Stimulated activated naive CD8-positive, alpha-beta T cell treated with anti-CD3 and anti-CD28 coated beads, Interleukin-15, amount 100 ng/mL, for 72 hours (primary cell): Measurements from ENCODE around the gene CFAP161.
A peak's percentile ranks its signal among the peaks of the same experiment; 100 is the strongest.

ENCODE experiments used
- ATAC-seq: fragments of 150-1000 bp; cut with Tn5 transposase; 2 replicates; pipeline ENCODE4 v1.10.0; 2021; ENCODE audit warnings: mild to moderate bottlenecking, moderate library complexity
- DNase-seq, 2 donors: peaks; one replicate each; pipeline ENCODE4 v3.0.0; 2021 to 2022
- H3K27ac Mint-ChIP-seq, 2 donors: one replicate each; pipeline ENCODE4 v1.8.0; 2022; ENCODE audit warnings: mild to moderate bottlenecking in 2 of 2, mixed read lengths in 2 of 2, moderate library complexity in 2 of 2
- H3K27me3 Mint-ChIP-seq: one replicate; pipeline ENCODE4 v1.8.0; 2022; ENCODE audit warnings: mixed read lengths
- H3K4me1 Mint-ChIP-seq: one replicate; pipeline ENCODE4 v1.8.0; 2022; ENCODE audit warnings: mild to moderate bottlenecking, mixed read lengths
- H3K4me3 Mint-ChIP-seq, 2 donors: one replicate each; pipeline ENCODE4 v1.8.0; 2022; ENCODE audit warnings: mild to moderate bottlenecking in 2 of 2, mixed read lengths in 2 of 2, moderate library complexity in 1 of 2
- H3K9me3 Mint-ChIP-seq, 2 donors: one replicate each; pipeline ENCODE4 v1.8.0; 2022; ENCODE audit warnings: mixed read lengths in 2 of 2

Gene CFAP161

DNA sequence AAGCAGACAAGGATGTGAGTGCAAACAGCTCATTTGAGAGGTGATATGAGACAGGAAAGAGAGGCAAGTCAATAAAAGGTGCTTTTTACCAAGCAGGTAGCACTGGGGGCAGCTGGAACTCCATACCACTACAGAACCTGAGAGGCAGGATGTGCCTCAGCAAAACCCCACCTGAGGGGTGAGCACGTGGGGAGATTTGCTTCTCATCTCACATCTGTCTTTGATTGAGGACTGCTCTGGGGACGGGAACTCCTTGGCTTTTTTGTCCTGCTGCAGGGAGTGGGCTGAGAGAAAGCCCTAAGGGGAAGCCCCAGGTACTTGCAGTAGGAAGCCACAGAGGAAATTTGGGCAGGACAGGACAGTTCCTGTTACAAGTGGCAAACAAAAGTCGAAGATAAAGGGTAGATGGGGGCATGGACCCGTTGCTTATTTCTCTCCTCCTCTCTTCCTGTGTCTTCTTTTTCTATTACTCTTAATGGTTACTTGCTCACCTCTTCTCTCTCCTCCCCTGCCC lies 27.1 kb downstream of the CFAP161 start:
- DNase-seq (peak in 1 of 2 donors; percentile 25), ATAC-seq (peak; percentile 78)
- peaks cover 29% of the 10 kb centered on the region for H3K4me1 Mint-ChIP-seq
- H3K27me3 Mint-ChIP-seq: peaks cover 5% of the 10 kb centered on the region
- H3K4me3 Mint-ChIP-seq: peak overlapping the region; percentile 12 to 30
- H3K27ac Mint-ChIP-seq: peak overlapping the region; percentile 17 to 82
- H3K9me3 Mint-ChIP-seq: no peaks in the 10 kb centered on the region

DNA sequence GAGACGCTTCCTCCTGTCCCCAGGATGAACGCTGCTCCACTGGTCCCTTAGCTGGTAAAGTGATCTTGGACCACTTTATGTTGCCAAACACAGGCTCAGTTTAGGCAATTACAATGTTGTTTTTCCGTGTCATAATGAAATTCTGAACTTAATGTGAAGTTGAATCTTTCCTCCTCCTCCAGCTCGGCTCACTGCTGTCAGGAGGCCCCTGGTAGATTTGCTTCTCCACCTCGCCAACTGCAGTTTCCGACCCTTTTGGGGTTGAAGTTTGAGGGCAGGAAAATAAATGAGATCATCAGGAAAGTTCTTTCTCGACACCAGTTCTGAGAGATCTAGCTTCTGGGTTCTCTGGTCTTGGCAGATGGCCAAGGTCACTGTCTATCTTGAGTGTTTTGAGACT lies 27.8 kb downstream of the CFAP161 start:
- DNase-seq (no peak), ATAC-seq (peak; percentile 51)
- Mint-ChIP-seq H3K27me3 (peaks cover 5% of the 10 kb centered on the region), H3K27ac (peak overlapping the region; percentile 17 to 82), H3K4me1 (peaks cover 29% of the 10 kb centered on the region), H3K9me3 (no peaks in the 10 kb centered on the region), H3K4me3 (peak overlapping the region; percentile 32 to 41)

DNA sequence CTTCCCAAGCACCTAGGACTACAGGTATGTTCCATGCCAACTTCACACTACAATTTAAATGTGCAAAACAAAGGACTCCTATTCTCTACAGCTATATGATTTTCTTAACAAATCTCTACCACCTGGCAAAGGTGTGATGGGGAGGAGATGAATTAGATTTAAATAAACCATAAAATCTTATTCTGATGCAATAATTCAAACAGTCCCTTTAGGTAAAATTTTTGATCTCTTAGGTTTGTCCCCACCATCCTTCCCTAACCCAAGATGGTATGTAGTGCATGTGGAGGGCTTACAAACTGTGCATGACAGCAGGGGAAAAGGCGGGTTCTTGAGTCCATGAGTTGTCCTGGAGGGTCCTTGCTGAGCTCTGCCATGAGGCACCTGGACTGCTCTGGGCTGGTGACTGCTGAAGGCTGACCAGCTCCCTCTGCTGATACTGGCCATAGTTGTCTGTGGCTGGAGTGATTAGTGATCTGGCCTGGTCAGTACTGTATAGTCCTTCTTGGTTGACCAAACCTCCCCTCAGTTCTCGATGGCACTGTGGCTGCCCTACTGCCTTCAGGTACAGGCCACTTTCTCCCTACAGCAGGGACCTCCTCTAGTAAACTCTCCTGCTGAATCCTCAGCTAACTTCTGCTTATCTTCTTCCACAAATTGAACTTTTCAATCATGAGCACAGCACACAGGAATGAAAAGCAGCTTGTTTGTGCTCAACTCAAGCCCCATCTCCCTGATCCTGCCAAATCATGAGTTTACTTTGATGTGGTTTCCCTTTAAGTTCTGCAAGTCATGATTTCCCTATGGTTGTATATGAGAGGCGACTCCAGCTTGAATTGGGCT lies 30.1 kb downstream of the CFAP161 start:
- peaks cover 29% of the 10 kb centered on the region for H3K4me1 Mint-ChIP-seq
- no peak overlapping the region for H3K4me3 Mint-ChIP-seq
- no peaks in the 10 kb centered on the region for H3K9me3 Mint-ChIP-seq
- no peak for DNase-seq
- peak overlapping the region in 1 of 2 donors; percentile 19 for H3K27ac Mint-ChIP-seq
- peaks cover 5% of the 10 kb centered on the region for H3K27me3 Mint-ChIP-seq
- no peak for ATAC-seq

DNA sequence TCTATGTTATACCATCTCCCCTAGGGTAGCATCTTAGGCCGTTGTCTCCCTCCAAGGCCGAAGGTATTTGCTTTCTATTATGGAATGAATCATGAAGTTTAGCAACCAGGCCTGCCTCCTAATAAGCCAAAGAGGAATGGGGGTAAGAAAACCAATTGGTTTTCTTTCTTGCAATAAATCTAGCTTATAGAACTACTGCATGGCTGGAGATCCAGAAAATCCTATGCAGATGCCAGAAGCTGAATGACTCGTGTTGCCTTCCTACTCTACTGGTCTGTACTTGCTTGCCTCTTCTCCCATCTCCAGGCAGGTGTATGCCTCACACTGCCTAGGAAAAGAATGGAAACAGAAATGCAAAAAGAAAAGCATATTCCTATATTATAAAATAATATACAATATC lies 31.5 kb downstream of the CFAP161 start:
- Mint-ChIP-seq H3K4me1 (peaks cover 29% of the 10 kb centered on the region), H3K27me3 (peaks cover 5% of the 10 kb centered on the region), H3K27ac (peak overlapping the region in 1 of 2 donors; percentile 29), H3K9me3 (no peaks in the 10 kb centered on the region), H3K4me3 (no peak overlapping the region)
- no peak for DNase-seq
- no peak for ATAC-seq

DNA sequence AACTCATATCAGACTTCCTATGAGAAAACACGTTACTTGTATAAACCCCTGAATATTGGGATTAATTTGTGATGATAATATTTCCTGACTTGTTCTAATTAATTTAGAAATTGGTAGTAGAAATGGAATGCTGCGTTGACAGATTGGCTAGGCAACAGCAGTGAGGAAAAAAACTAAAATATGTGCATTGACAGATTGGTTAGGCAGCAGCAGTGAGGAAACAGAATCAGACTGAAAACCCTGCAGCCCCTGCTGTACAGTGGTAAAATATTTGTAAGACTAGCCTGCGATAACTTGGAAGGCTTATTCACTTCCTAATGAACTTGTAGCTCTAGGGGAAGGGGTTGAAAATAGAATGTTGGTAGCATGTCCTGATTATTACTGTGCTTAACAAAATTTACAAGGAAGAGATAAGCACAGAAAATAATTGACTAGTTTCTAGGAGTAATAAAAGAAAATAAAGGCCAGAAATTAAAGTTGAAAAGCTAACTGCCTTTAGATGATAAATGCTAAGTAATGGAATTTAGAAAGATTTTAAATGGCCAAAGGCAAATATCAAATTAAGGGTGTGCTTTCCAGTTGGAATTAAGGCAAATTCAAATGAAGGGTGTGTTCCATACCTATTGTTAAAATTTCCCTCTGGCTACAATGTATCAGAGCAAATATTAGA lies 32.7 kb downstream of the CFAP161 start:
- no peaks in the 10 kb centered on the region for H3K9me3 Mint-ChIP-seq
- H3K27ac Mint-ChIP-seq: no peak overlapping the region
- H3K4me3 Mint-ChIP-seq: no peak overlapping the region
- no peak for ATAC-seq
- DNase-seq: no peak
- peaks cover 16% of the 10 kb centered on the region for H3K4me1 Mint-ChIP-seq
- peaks cover 17% of the 10 kb centered on the region for H3K27me3 Mint-ChIP-seq

DNA sequence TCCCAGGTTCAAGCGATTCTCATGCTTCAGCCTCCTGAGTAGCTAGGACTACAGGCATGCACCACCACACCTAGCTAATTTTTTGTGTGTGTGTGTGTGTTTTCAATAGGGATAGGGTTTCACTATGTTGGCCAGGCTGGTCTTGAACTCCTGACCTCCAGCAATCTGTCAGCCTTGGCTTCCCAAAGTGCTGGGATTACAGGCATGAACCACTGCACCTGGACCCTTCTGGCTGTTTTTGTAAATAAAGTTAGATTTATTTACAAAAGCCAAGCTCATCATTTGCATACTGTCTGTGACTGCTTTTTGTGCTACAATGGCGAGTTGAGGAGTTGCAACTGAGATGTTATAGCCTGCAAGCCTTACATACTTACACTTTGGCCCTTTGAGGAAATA lies 34.1 kb downstream of the CFAP161 start:
- H3K4me1 Mint-ChIP-seq: peaks cover 8% of the 10 kb centered on the region
- H3K27ac Mint-ChIP-seq: no peak overlapping the region
- no peaks in the 10 kb centered on the region for H3K9me3 Mint-ChIP-seq
- peaks cover 23% of the 10 kb centered on the region for H3K27me3 Mint-ChIP-seq
- no peak for DNase-seq
- H3K4me3 Mint-ChIP-seq: no peak overlapping the region
- no peak for ATAC-seq

DNA sequence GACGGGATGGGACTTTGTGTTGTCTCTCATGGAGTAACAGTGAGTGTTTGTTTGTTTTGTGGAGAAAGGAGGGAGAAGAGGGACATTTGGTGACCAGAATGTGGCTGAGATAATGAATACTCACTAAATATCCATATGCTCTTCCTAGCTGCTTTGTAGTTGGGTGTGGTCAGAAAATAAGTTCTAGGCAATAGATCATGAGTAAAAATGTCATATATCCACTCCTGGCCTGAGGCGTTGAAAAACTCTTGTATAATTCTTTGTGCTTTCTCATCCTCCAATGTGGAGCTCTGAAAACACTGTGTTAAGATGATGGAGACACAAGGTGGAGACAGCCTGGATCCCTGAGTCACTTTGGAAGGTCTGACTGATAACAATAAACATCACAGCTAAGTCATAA lies 34.6 kb downstream of the CFAP161 start:
- Mint-ChIP-seq H3K27me3 (peaks cover 23% of the 10 kb centered on the region), H3K4me1 (peaks cover 8% of the 10 kb centered on the region), H3K9me3 (no peaks in the 10 kb centered on the region), H3K4me3 (no peak overlapping the region), H3K27ac (no peak overlapping the region)
- no peak for DNase-seq
- no peak for ATAC-seq

DNA sequence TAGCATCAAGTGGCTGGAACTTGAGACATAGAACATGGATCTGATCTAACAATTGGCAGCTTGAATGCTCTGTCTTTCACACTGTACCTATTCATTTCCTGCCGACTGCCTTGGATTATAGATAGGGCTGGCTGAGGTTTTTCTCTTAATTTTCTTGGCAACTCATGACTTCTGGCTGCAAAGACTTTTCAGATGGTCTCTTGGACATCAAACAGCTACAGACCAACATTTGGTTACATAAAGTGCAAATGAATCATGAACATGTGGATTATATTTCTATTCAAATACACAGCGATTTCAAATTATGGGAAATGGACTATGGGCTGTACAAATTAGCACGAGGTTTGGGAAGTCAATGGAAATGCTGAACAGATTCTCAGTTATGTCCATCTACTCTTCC lies 36.4 kb downstream of the CFAP161 start:
- Mint-ChIP-seq H3K27ac (no peak overlapping the region), H3K9me3 (no peaks in the 10 kb centered on the region), H3K27me3 (peaks cover 17% of the 10 kb centered on the region), H3K4me1 (no peaks in the 10 kb centered on the region), H3K4me3 (no peak overlapping the region)
- ATAC-seq (no peak), DNase-seq (no peak)

DNA sequence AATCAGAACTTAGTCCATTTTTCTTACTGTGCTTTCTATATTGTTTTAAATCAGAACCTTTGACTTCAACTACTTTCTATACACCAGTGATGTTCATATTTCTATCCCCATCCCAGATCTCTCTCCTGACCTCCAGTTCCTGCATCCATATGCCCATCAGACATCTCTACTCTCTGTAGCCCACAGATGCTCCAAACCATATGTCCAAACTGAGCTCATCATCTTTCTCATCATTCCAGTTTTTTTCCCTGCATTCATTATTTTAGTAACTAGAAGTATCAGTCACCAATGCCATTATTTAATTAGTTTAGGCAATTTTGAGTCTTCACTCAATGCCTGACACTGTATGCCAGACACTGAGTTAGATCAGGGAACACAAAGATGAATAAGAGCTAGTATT lies 37.2 kb downstream of the CFAP161 start:
- ATAC-seq (no peak), DNase-seq (no peak)
- Mint-ChIP-seq H3K4me3 (no peak overlapping the region), H3K27ac (no peak overlapping the region), H3K27me3 (peaks cover 17% of the 10 kb centered on the region), H3K4me1 (no peaks in the 10 kb centered on the region), H3K9me3 (no peaks in the 10 kb centered on the region)

DNA sequence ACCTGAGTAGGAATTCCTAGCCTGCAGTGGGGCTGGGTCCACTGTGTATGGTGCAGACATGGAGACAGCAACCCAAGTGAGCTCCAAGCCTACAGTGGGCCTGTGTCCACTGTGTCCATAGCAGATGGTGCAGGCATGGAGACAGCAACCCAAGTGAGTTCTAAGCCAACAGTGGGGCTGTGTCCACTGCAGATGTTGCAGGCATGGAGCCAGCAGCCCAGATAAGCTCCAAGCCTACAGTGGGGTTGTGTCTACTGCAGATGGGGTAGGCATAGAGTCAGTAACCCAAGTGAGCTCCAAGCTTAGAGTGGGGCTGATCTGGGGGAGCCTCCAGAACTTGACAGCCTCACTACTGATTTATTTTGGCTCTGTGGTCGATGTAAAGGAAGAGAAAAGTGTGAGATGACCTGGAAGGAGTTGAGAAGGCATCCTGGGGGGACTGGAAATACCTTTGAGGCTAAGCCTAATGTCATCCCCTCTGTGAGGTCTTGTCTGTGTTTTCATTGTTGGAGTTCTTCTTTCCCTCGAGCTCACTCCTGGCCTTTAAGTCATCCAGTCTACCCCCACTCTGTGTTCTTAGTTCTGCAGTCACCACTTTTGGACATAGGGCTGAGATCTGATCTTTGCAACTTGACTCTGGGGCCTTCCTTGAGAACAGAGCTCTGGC lies 40.2 kb downstream of the CFAP161 start:
- Mint-ChIP-seq H3K4me1 (no peaks in the 10 kb centered on the region), H3K27me3 (peaks cover 17% of the 10 kb centered on the region), H3K4me3 (no peak overlapping the region), H3K9me3 (no peaks in the 10 kb centered on the region), H3K27ac (no peak overlapping the region)
- ATAC-seq (no peak), DNase-seq (no peak)

DNA sequence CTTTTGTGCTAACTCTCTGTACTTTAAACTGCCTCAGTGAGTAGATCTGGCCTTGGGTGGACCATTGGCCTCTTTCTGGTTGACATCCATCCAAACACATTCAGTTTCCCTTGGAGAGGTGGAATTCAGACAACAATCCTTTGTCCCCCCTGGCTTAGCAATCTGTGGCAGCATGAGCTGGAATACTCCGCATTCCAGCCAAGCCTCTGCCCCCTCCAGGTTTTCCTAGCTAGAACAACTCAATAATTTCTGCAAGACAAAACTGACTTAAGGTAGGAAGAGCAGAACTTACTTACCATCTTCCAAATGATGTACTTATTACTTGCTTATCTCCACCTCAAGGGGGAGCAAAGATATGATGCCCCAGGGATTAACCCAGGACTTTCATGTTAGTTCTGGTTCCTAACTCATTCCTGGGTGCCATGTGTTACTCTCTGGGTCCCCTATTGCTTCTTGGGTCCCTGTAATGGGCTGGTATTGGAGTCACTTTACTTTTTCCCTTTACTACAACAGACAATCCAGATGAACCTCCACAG lies 40.8 kb downstream of the CFAP161 start:
- Mint-ChIP-seq H3K27ac (no peak overlapping the region), H3K27me3 (peaks cover 17% of the 10 kb centered on the region), H3K4me3 (no peak overlapping the region), H3K9me3 (no peaks in the 10 kb centered on the region), H3K4me1 (no peaks in the 10 kb centered on the region)
- DNase-seq: no peak
- no peak for ATAC-seq

DNA sequence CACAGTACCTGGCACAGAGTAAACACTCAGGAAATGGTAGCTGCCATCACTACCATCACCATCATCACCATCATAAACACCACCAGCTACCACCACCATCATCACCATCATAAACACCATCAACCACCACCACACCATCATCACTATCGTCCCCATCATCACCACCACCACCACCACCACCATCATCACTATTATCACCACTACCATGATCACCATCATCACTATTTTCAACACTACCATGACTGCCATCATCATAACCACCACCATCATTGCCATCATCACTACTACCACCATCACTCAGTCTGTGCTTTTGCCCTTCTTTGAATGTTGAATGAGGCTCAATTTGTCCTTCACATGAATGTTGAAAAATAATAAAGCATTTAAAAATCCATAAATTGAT lies 41.4 kb downstream of the CFAP161 start:
- Mint-ChIP-seq H3K4me3 (no peak overlapping the region), H3K9me3 (no peaks in the 10 kb centered on the region), H3K4me1 (no peaks in the 10 kb centered on the region), H3K27me3 (peaks cover 17% of the 10 kb centered on the region), H3K27ac (no peak overlapping the region)
- DNase-seq (no peak), ATAC-seq (no peak)

DNA sequence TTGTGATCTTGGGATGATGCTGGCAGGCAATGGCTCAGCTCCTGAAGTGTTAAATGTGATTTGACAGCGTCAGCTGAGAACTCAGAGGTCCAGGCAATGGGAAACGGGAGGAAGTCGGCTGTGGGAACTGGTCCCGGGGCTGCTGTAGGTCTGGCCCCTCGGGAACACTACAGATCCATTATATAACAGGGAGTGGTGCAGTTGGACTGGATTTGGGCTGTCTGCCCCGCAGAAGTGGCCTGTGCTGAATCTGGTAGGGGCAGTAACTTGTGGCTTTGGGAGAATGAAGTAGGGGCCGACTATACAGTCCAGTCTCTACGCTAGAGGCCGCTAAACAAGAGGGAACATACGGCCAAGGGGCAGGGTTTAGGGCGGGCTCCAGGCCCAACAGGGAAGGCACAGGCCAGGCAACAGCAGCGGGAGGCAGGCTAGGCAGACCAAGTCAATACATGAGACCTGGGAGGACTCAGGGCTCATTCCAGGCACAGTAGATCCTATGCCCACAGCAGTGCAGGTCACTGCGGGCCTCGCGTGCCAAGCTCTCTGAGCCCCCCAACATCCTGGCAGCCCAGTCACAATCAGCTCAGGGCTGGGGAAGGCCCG lies 42.3 kb downstream of the CFAP161 start:
- Mint-ChIP-seq H3K27me3 (peaks cover 15% of the 10 kb centered on the region), H3K4me1 (no peaks in the 10 kb centered on the region), H3K9me3 (no peaks in the 10 kb centered on the region), H3K4me3 (no peak overlapping the region), H3K27ac (peak overlapping the region in 1 of 2 donors; percentile 57)
- ATAC-seq (no peak), DNase-seq (no peak)

DNA sequence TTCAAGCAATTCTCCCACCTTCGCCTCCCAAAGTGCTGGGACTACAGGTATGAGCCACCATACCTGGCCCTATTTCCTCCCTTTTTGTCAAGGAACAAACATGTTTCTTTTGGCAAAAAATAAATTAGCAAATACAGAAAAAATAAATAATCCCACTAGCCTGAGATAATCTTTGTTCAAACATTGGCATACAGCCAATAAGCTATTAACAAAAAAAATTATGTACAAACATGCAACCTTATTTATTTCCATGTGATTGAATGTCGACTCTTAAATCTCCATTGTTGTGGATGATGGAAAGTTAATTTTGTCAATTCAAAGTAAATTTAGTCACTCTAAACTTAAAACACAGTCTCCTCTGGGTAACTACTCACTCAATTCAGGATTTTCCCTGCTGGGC lies 44.3 kb downstream of the CFAP161 start:
- no peak for DNase-seq
- no peak overlapping the region for H3K27ac Mint-ChIP-seq
- no peak overlapping the region for H3K4me3 Mint-ChIP-seq
- H3K27me3 Mint-ChIP-seq: peaks cover 25% of the 10 kb centered on the region
- H3K9me3 Mint-ChIP-seq: no peaks in the 10 kb centered on the region
- ATAC-seq: no peak
- H3K4me1 Mint-ChIP-seq: peaks cover 11% of the 10 kb centered on the region

DNA sequence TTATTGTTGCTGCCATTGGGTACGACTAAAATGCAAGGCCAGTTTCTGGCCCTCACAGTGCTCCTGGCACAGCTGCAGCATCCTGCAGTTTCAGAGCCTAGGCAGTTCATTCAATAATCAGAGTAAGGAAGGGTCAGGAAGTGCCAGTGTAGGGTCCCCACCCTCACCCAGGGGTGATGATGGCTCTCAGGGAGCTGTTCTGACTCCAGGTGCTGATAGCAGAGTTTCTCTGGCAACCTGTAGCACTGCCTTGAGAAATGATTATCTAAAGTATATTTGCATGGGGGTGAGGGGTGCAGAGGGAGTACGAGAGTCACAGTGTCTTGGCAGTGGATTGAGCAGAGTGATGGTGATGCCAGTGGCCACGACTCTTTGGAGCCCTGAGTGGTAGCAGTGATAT lies 47.1 kb downstream of the CFAP161 start:
- Mint-ChIP-seq H3K27ac (no peak overlapping the region), H3K27me3 (peaks cover 44% of the 10 kb centered on the region), H3K4me3 (no peak overlapping the region), H3K4me1 (peaks cover 18% of the 10 kb centered on the region), H3K9me3 (no peaks in the 10 kb centered on the region)
- ATAC-seq: no peak
- DNase-seq: no peak
